ENCODE data around the gene AMPD2. TPM values are rescaled to one million over a fixed set of nuclear protein-coding genes. Genes with fewer than 3 reads are reported as not detected.
"Not testable (repeated sequence)": the region's sequence is repeated elsewhere in the genome, so short reads cannot be mapped to it uniquely, and the experiment has no call there.

The AMPD2 gene
- total RNA-seq, 1 donor from 2014 or later = 91.8 TPM

- intact Hi-C loops (cut with micrococcal nuclease) = loop anchor here (2.0 kb wide), 1 partner anchor 19 kb away; no protein-coding TSS in a partner anchor
Observed at GRCh38 chr1:109669949-109670302, 50.3 kb downstream of the AMPD2 start.

GRCh38 chr1:109671067-109671466, 51.4 kb downstream of the AMPD2 start:
- intact Hi-C loops (cut with micrococcal nuclease) = no loop called here

- intact Hi-C loops (cut with micrococcal nuclease) = not testable (repeated sequence)
Observed at GRCh38 chr1:109673861-109674260, 54.2 kb downstream of the AMPD2 start.

- intact Hi-C loops (cut with micrococcal nuclease) = not testable (repeated sequence)
Observed at GRCh38 chr1:109676683-109677381, 57.2 kb downstream of the AMPD2 start.

GRCh38 chr1:109677459-109677858, 57.8 kb downstream of the AMPD2 start:
- intact Hi-C loops (cut with micrococcal nuclease) = no loop called here

- intact Hi-C loops (cut with micrococcal nuclease) = not testable (repeated sequence)
Observed at GRCh38 chr1:109678637-109679036, 59.0 kb downstream of the AMPD2 start.

Other genes with a start within 250 kb of the AMPD2 start
- 5.8 and 6.2 TPM in 2 replicates for gene SORT1, start 221.9 kb upstream of the AMPD2 start, total RNA-seq
- gene PSMA5, start 193.4 kb upstream of the AMPD2 start, total RNA-seq = 201 and 210 TPM in 2 replicates
- gene SYPL2, start 153.3 kb upstream of the AMPD2 start, total RNA-seq = not detected in 2 replicates
- 9.0 and 10.5 TPM in 2 replicates for gene ATXN7L2, start 135.9 kb upstream of the AMPD2 start, total RNA-seq
- gene CYB561D1, start 125.7 kb upstream of the AMPD2 start, total RNA-seq = 16.6 and 18.3 TPM in 2 replicates
- 1.6 and 1.9 TPM in 2 replicates for gene AMIGO1, start 110.1 kb upstream of the AMPD2 start, total RNA-seq
- 0.20 and 0.57 TPM in 2 replicates for gene GPR61, start 80.0 kb upstream of the AMPD2 start, total RNA-seq
- 9.5 and 9.6 TPM in 2 replicates for gene GNAI3, start 71.2 kb upstream of the AMPD2 start, total RNA-seq
- not detected in 2 replicates for gene GNAT2, start 221 bp upstream of the AMPD2 start, total RNA-seq
- gene GSTM4, start 36.3 kb downstream of the AMPD2 start, total RNA-seq = 22.9 and 23.3 TPM in 2 replicates
- gene GSTM2, start 48.2 kb downstream of the AMPD2 start, total RNA-seq = 42.2 and 44.3 TPM in 2 replicates
- 91.4 and 97.0 TPM in 2 replicates for gene GSTM1, start 68.0 kb downstream of the AMPD2 start, total RNA-seq
- gene GSTM5, start 92.4 kb downstream of the AMPD2 start, total RNA-seq = 0.14 and 0.18 TPM in 2 replicates
- 6.4 and 9.2 TPM in 2 replicates for gene GSTM3, start 121.2 kb downstream of the AMPD2 start, total RNA-seq
- gene EPS8L3, start 144.1 kb downstream of the AMPD2 start, total RNA-seq = not detected in 2 replicates